GM21576 (cell line): ENCODE results near the gene KCNJ12.
"Not testable (repeated sequence)": the region's sequence is repeated elsewhere in the genome, so short reads cannot be mapped to it uniquely, and the experiment has no call there.

Experiments used
- ATAC-seq: cut with Tn5 transposase; IDR thresholded peaks from one replicate; pipeline ENCODE4 v1.9.1; 2021; ENCODE audit warnings: mild to moderate bottlenecking, moderate library complexity; ENCODE audit not compliant: unreplicated experiment

The KCNJ12 gene

GRCh38 chr17:21381076-21381706 is 5.0 kb downstream of the KCNJ12 start:
- no peak for ATAC-seq

- no peak for ATAC-seq
These were observed 6.7 kb downstream of the KCNJ12 start for GRCh38 chr17:21382560-21383495.

DNA sequence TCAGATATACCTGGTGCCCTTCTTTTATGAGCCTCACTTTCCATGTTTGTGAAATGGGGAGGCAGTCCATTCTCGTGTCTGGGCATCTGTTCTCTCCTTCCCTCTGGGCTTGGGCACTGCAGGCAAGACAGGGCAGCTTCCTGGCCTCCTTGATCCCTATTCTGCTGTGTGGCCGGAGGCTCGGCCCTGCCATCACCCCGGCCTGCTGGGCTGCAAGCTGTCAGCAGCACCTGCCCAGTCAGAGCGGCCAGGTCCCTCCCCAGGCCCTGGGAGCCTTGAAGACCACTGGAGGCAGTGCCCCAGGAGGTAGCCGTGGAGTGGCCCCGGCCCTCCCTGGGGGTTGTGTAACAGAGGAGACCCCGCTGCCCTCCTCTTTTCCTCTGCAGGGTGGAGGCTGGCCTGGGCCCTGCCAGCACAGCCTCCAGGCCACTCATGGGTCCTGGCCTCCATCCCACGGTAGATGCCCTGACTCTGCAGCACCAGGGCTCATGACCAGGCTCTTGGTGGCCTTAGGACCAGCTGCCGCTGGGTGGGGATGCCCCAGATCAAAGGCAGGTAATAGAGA is 9.2 kb downstream of the KCNJ12 start:
- no peak for ATAC-seq

- no peak for ATAC-seq
These were observed 11.5 kb downstream of the KCNJ12 start for GRCh38 chr17:21387616-21388015.

DNA sequence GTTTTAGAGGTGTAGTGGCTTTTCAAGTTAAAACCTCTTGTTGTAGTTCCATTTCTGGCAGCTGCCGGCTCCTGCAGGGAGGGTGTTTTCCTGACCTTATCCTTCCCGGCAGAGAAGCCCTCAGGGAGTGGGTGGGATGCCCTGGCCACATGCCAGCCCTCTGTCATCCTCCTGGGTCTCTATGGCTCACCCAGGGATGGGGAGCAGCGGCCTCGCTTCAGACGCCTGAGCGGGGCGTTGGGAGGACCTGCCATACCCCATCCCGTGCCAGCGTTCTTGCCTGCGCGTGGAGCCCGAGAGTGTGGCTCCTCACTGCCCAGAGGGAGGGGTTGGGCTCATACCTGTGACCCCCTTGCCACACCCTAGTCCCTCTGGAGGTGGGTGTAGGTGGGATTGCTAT is 11.9 kb downstream of the KCNJ12 start:
- no peak for ATAC-seq

GRCh38 chr17:21388944-21389343 is 12.8 kb downstream of the KCNJ12 start:
- no peak for ATAC-seq

- ATAC-seq = no peak
These were observed 13.2 kb downstream of the KCNJ12 start for GRCh38 chr17:21389394-21389793.

GRCh38 chr17:21390294-21390693 is 14.1 kb downstream of the KCNJ12 start:
- ATAC-seq = no peak

GRCh38 chr17:21392266-21392665 is 16.1 kb downstream of the KCNJ12 start:
- no peak for ATAC-seq

DNA sequence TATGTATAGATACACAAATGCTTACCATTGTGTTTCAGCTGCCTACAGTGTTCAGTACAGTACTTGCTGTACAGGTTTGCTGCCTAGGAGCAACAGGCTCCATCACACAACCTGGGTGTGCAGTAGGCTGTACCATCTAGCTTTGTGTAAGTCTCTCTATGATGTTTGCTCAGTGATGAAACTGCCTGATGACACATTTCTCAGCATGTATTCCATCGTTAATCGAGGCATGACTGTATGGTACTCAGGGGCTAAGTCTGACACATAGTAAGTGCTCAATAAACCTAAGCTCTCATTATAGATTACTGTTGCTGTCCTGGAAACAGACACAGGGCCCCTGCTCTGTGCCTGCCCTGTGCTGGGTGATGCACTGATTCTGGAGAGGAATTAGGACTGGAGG is 18.1 kb downstream of the KCNJ12 start:
- no peak for ATAC-seq

DNA sequence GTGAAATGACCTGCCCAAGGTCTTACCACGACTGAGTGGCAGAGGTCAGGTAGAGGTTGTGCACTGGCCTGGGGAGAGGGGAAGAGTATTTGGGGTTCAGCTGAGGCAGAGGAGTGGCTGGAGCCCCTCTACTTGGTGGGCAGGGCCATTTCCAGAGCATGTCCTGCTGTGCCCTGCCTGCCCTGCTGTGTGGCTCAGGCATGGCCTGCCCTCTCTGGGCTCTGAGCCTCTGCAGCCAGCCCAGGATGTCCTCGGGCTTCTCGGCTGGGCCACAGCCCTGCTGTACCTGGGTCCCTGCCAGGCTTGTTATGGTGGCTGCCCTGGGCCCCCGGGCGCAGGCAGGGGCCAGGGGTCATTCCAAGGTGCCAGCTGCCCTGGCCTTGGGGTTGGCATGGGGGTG is 19.6 kb downstream of the KCNJ12 start:
- no peak for ATAC-seq

DNA sequence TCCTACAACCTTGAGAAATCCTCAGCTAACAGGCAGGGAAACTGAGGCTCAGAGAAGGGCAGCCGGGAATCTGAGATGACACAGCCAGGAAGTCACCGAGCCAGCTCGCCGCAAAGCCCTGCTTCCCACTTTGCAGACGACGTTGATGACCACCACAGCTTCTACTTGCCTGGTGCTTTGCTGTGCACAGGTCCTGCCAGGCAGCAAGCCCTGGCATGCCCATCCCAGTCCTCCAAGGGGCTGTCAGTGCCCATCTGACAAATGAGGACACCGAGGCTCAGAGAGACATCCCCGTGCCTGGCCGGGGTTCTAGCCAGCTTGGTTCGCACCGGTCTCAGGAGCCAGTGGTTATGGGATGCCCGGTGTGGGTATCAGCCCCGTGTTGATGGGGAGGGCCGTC is 20.1 kb downstream of the KCNJ12 start:
- no peak for ATAC-seq

GRCh38 chr17:21397341-21398190 is 21.4 kb downstream of the KCNJ12 start:
- ATAC-seq = no peak

GRCh38 chr17:21399474-21400186 is 23.5 kb downstream of the KCNJ12 start:
- ATAC-seq = no peak

GRCh38 chr17:21400187-21400569 is 24.0 kb downstream of the KCNJ12 start:
- ATAC-seq = not testable (repeated sequence)

DNA sequence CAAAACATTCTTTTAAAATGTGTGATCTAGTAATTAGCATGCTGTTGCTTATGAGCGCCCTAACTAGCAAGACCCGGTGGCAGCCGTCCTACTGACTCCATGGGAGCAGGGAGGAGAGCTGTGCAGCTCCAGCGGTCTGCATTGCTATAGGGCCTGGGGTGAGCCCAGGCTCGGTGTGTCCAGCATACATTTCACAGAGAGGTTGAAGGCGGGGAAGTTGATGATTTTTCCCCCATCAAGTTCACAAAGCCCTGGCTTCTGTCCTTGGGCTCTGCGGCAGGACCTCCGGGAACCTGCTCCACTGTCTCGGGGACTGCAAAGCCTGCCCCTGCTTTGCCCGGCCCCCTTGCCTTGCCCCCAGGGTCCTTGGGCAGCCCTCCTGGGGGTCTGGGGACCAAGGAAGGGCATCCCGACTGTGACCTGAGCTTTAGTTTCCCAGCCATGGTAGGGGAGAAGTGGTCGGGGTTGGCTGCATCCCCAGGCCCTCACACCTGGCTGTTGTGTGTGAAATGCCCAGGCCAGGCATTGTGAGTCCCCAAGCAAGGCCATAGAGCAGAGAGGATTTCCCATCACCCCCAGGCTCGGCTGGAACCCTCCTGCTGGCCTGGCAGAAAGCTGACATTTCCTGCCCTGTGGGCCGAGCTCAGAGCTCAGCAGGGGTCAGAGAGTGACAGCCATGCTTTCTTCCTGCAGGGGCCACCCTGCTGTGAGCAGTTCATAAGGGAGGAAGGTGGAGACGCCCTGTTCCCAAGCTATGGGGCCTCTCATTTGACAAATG is 24.8 kb downstream of the KCNJ12 start:
- ATAC-seq = no peak

GRCh38 chr17:21402166-21402571 is 26.0 kb downstream of the KCNJ12 start:
- not testable (repeated sequence) for ATAC-seq

DNA sequence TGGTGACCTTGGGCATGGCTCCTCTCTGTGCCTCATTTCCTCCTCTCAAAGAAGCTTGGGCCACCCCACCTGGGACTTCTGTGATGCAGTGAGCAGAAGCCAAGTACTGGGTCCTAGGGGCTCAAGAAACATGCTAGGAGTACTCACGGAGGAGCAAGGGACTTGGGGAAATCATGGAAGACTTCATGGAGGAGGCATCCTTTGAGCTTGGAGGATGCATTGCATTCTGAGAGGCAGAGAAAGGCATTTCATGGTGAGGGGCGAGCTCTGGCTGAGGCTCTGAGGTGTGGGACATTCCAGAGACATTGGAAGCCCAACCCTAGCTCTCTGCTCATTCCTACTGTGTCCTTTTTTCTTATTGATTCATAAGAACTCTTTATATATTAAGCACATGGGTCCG is 26.8 kb downstream of the KCNJ12 start:
- not testable (repeated sequence) for ATAC-seq

GRCh38 chr17:21404106-21404505 is 27.9 kb downstream of the KCNJ12 start:
- not testable (repeated sequence) for ATAC-seq

DNA sequence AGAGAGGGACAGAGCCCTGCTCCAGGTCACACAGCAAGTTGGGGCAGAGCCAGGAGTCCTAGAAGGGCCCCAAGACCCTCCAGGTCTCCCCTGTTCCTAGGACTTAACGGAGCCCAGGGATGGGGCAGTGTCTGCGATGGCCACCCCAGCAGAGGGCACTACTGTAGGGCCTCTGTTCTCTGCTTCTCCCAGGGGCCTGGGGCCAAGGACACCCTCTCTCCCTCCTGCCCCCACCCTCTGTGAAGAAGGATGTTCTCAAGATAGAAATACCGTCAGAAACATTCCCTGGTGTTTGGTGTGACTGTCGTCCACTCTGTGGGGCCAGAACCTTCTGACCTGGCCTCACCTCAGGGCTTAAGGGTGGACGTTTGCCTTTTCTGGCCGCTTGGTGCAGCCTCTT is 28.4 kb downstream of the KCNJ12 start:
- ATAC-seq = not testable (repeated sequence)
